Spinal cord (tissue), 10 donors: ENCODE measurements around the gene PITRM1. TPM values are rescaled to one million over a fixed set of nuclear protein-coding genes. Genes with fewer than 3 reads are reported as not detected.
"Not testable (repeated sequence)": the region's sequence is repeated elsewhere in the genome, so short reads cannot be mapped to it uniquely, and the experiment has no call there.

Experiments
- DNase-seq, 6 donors: peaks; one replicate each; pipeline versions ENCODE4 v3.0.0 to v3.0.0-alpha.2; 2013 to 2015; ENCODE audit warnings: low spot score in 6 of 6, low read depth in 4 of 6
- H3K27ac ChIP-seq: one replicate; pipeline ENCODE4 v1.5.1; 2013; ENCODE audit warnings: low read depth, low read length, control low read depth
- H3K27me3 ChIP-seq: one replicate; pipeline ENCODE4 v1.6.1; 2013; ENCODE audit warnings: low read length; ENCODE audit not compliant: control insufficient read depth, insufficient read depth
- H3K36me3 ChIP-seq: one replicate; pipeline ENCODE4 v1.6.1; 2013; ENCODE audit warnings: low read length; ENCODE audit not compliant: control insufficient read depth, insufficient read depth
- H3K4me1 ChIP-seq: one replicate; pipeline ENCODE4 v1.6.1; 2013; ENCODE audit warnings: low read length; ENCODE audit not compliant: control insufficient read depth, insufficient read depth
- H3K4me3 ChIP-seq: one replicate; pipeline ENCODE4 v1.5.1; 2013; ENCODE audit warnings: low read depth, low read length, control low read depth
- H3K9me3 ChIP-seq: one replicate; pipeline ENCODE4 v1.6.1; 2013; ENCODE audit warnings: low read length; ENCODE audit not compliant: control insufficient read depth, insufficient read depth
- WGBS: methylation state at CpG from one replicate; pipeline ENCODE4 v1.1.5; 2013; ENCODE audit warnings: missing lambda C conversion rate; ENCODE audit not compliant: insufficient coverage; 5-methylcytosine and 5-hydroxymethylcytosine counted together
- long read RNA-seq, 4 donors: transcript quantifications; one replicate each; lab custom pipeline, GENCODE V29; 2026
- polyA plus RNA-seq, 2 donors: library from polyadenylated mRNA; unstranded; fragments of 120-200 nt; gene quantifications; one replicate each; pipeline ENCODE4 v1.2.1, GENCODE V29; 2013; ENCODE audit not compliant: insufficient read length in 2 of 2
- total RNA-seq, 2 donors: library from RNA; depleted of rRNA in 1 of 2; stranded (reverse); fragments of 120-200 nt in 1 of 2; fragments of >200 nt in 1 of 2; gene quantifications; one replicate each; pipeline versions ENCODE4 v1.2.3 to v1.2.4, GENCODE V29; 2013 to 2014
- donor health status: healthy.

PITRM1 gene, protein sequence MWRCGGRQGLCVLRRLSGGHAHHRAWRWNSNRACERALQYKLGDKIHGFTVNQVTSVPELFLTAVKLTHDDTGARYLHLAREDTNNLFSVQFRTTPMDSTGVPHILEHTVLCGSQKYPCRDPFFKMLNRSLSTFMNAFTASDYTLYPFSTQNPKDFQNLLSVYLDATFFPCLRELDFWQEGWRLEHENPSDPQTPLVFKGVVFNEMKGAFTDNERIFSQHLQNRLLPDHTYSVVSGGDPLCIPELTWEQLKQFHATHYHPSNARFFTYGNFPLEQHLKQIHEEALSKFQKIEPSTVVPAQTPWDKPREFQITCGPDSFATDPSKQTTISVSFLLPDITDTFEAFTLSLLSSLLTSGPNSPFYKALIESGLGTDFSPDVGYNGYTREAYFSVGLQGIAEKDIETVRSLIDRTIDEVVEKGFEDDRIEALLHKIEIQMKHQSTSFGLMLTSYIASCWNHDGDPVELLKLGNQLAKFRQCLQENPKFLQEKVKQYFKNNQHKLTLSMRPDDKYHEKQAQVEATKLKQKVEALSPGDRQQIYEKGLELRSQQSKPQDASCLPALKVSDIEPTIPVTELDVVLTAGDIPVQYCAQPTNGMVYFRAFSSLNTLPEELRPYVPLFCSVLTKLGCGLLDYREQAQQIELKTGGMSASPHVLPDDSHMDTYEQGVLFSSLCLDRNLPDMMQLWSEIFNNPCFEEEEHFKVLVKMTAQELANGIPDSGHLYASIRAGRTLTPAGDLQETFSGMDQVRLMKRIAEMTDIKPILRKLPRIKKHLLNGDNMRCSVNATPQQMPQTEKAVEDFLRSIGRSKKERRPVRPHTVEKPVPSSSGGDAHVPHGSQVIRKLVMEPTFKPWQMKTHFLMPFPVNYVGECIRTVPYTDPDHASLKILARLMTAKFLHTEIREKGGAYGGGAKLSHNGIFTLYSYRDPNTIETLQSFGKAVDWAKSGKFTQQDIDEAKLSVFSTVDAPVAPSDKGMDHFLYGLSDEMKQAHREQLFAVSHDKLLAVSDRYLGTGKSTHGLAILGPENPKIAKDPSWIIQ
- total RNA-seq (10 to 100 TPM; 60.0 to 63.1 TPM), polyA plus RNA-seq (100 to 1,000 TPM in 1 of 2 donors, 10 to 100 TPM in 1; 97.5 to 103 TPM)
- long read RNA-seq, donor 1, transcript PITRM1-201 (27 exons, 3,450 nt) = major isoform, 5 of 17 reads
- long read RNA-seq, donor 1, partial matches to known transcripts = 12 of 17 reads
- long read RNA-seq, donor 1, other reads (novel, unspliced or antisense) = 0 of 17 reads
- long read RNA-seq, donor 2, partial matches to known transcripts = 0 of 1 reads
- long read RNA-seq, donor 2, other reads (novel, unspliced or antisense) = 0 of 1 reads
- long read RNA-seq, donor 3, partial matches to known transcripts = 0 of 1 reads
- long read RNA-seq, donor 3, other reads (novel, unspliced or antisense) = 0 of 1 reads
- long read RNA-seq, donor 4, partial matches to known transcripts = 7 of 8 reads
- long read RNA-seq, donor 4, other reads (novel, unspliced or antisense) = 0 of 8 reads

DNA sequence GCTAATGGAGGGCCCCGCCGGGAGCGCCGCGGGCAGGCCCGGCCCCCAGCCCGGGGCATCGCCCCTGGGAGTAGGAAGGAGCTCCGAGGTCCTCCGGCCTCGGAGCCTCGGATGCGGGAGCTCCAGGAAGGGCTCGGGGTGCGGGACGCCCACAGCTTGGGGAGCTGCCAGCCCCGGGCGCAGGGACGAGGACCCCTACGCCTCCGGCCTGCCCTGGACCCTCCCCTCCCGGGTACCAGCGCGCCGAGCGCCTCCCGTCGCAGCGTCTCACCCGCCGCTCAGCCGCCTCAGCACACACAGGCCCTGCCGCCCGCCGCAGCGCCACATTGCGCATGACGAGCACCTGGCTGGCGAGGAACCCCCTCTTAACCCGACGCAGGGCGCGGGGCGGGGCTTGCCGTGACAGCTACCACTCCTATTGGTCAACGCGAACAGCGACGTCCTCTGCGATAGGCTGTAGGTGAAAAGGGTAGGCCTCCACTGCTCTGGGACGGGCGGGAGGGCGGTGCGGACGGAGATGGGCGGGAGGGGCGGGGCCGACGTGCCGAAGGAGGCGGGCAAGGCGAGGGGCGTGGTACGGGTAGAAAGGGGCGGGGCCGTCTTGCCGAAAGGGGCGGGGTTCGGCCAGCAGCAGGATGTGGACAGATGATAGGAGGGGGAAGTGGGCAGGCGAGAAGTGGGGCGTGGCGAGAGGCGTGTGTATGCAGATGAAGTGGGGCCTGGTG, at the start of gene PITRM1:
Gene PITRM1, minus strand, starts transcription at position 337 of the 725 bp plus-strand sequence. Its CDS starts 10 bp downstream, at position 327.
- peak; percentile 88 to 100 (median 96) for DNase-seq
- Histone ChIP-seq H3K36me3 (peaks cover 22% of the 10 kb centered on the region), H3K27me3 (no peaks in the 10 kb centered on the region), H3K4me1 (peaks cover 30% of the 10 kb centered on the region), H3K4me3 (peak within 1 kb of the TSS; percentile 65), H3K9me3 (no peaks in the 10 kb centered on the region), H3K27ac (peak within 1 kb of the TSS; percentile 73)
- WGBS = under 1% methylated on average over 62 of the region's 73 CpGs

DNA sequence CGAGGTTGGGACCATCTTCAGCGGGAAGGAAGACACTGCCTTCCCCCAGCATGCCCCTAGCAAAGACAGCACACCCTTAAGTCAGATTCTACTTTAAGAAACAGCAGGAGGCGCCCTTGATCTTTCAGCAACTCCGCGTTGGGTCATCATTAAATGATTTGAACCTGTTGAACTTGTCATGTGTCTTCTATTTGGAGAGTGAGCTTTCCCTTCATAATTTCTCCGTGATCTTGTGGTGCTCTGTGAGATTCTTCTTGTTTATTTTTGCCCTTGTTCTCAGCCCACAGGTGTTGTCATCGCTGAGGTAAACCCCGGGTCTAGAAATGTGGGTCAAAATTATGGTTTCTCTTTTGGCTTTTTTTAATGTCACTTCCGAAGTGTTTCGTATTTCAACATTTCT, 49.5 kb upstream of the PITRM1 start:
- H3K27me3 ChIP-seq = no peaks in the 10 kb centered on the region
- no peaks in the 10 kb centered on the region for H3K4me1 ChIP-seq
- no peaks in the 10 kb centered on the region for H3K9me3 ChIP-seq
- no peak overlapping the region for H3K4me3 ChIP-seq
- H3K36me3 ChIP-seq = no peaks in the 10 kb centered on the region
- WGBS = 71% methylated on average over 1 of the region's 10 CpGs
- peak overlapping the region; percentile 29 for H3K27ac ChIP-seq
- peak in 1 of 6 donors; percentile 20 for DNase-seq

DNA sequence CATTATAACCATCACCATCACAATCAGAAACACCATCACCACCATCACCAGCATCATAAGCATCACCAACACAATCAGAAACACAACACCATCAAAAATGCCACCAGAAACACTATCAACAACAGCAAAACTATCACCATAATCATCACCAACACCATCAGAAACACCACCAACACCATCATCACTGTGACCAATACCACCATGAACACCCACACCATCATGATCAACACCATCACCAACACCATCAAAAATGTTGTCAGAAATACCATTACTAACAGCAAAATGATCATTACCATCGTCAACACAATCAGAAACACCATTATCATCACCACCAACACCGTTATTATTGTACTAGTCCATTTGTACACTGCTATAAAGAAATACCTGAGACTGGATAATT, 49.0 kb upstream of the PITRM1 start:
- no CpG with 5 or more reads among the region's 2 CpGs for WGBS
- H3K4me3 ChIP-seq, H3K9me3 ChIP-seq, H3K27ac ChIP-seq, H3K4me1 ChIP-seq, DNase-seq, H3K27me3 ChIP-seq, H3K36me3 ChIP-seq: not testable (repeated sequence)

DNA sequence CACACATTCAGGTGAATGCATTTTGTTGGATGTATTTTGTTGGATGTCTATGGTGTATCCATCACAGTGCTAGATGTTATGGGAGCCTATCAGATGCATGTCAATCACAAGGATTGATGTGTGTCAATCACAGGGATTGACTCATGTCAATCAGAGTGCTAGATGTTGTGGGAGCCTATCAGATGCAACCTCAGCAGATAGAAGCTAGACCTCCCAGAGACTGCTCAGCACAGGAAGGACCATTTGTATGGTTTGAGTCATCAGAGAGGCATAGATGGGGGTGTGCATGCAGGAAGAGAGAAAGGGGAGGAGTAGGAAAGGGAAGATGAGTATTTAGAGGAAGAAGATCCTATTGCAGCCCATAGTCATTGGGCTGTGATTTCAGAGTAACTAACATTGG, 48.3 kb upstream of the PITRM1 start:
- no peak for DNase-seq
- no peaks in the 10 kb centered on the region for H3K36me3 ChIP-seq

GRCh38 chr10:3219021-3219628, 46.5 kb upstream of the PITRM1 start:
- not testable (repeated sequence) for H3K27me3 ChIP-seq, H3K27ac ChIP-seq, DNase-seq, H3K36me3 ChIP-seq, H3K9me3 ChIP-seq, H3K4me3 ChIP-seq
- H3K4me1 ChIP-seq = peaks cover 11% of the 10 kb centered on the region
- 96% methylated on average over 3 of the region's 5 CpGs for WGBS

More for the DNA sequence above, 48.3 kb upstream of the PITRM1 start:
- no peak overlapping the region for H3K27ac ChIP-seq
- no peaks in the 10 kb centered on the region for H3K27me3 ChIP-seq
- H3K4me1 ChIP-seq = no peaks in the 10 kb centered on the region
- no peak overlapping the region for H3K4me3 ChIP-seq
- no peaks in the 10 kb centered on the region for H3K9me3 ChIP-seq

DNA sequence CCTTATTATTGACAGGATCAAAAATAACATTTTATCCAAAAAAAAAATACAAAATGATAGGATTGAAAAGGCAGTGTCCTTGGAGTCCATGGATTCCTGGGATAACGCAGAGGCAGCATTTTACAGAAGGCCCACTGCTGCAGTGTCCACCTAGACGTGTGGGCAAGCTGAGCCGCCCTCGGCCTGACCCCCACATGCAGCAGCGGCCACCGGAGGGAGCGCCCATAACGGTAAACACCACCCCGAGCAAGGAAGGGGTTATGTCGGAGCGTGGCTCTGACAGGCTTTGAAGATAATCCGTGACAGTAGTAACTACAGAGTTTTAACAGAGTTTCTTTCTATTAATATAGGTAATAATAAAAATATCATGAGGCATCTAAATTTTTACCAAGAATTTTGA, 45.3 kb upstream of the PITRM1 start:
- Histone ChIP-seq H3K4me3 (no peak overlapping the region), H3K4me1 (peaks cover 23% of the 10 kb centered on the region), H3K27me3 (no peaks in the 10 kb centered on the region), H3K9me3 (no peaks in the 10 kb centered on the region), H3K27ac (no peak overlapping the region), H3K36me3 (no peaks in the 10 kb centered on the region)
- WGBS = 92% methylated on average over 9 of the region's 12 CpGs
- no peak for DNase-seq

- Histone ChIP-seq H3K9me3 (no peaks in the 10 kb centered on the region), H3K36me3 (no peaks in the 10 kb centered on the region), H3K27me3 (no peaks in the 10 kb centered on the region), H3K4me3 (no peak overlapping the region), H3K4me1 (peaks cover 23% of the 10 kb centered on the region), H3K27ac (no peak overlapping the region)
- WGBS = no CpG with 5 or more reads among the region's 2 CpGs
- DNase-seq = no peak
These were observed 44.7 kb upstream of the PITRM1 start for GRCh38 chr10:3217301-3217700.

- no peak overlapping the region for H3K4me3 ChIP-seq
- 34% methylated on average over 14 of the region's 14 CpGs for WGBS
- DNase-seq = peak in 4 of 6 donors; percentile 40 to 81 (median 58)
- H3K27ac ChIP-seq = no peak overlapping the region
- H3K36me3 ChIP-seq = no peaks in the 10 kb centered on the region
- H3K4me1 ChIP-seq = peaks cover 25% of the 10 kb centered on the region
- H3K9me3 ChIP-seq = no peaks in the 10 kb centered on the region
- H3K27me3 ChIP-seq = no peaks in the 10 kb centered on the region
These were observed 42.7 kb upstream of the PITRM1 start for GRCh38 chr10:3215153-3215775.
